NCI-H187 treated with DMSO at 0.1 percent for 48 hours (cell line): ENCODE results near the gene RAPSN.

ENCODE experiments used
- DNase-seq: peaks from one replicate; lab custom pipeline; 2025; lab: John Stamatoyannopoulos, UW

Gene RAPSN

GRCh38 chr11:47448566-47449427, at the start of gene RAPSN:
TSS of gene RAPSN (minus strand) at chr11:47449136. CDS start at chr11:47448964, 172 bp downstream.
- no peak for DNase-seq

- DNase-seq, result no peak
Observed at GRCh38 chr11:47498149-47498548, 49.2 kb upstream of the RAPSN start.

GRCh38 chr11:47496808-47497207, 47.9 kb upstream of the RAPSN start:
- no peak for DNase-seq

- DNase-seq, result no peak
Observed at GRCh38 chr11:47495856-47496217, 46.9 kb upstream of the RAPSN start.

GRCh38 chr11:47495011-47495855, 46.3 kb upstream of the RAPSN start:
- no peak for DNase-seq

GRCh38 chr11:47489395-47489755, 40.4 kb upstream of the RAPSN start:
- no peak for DNase-seq

- no peak for DNase-seq
Observed at GRCh38 chr11:47488674-47489394, 39.9 kb upstream of the RAPSN start.

- no peak for DNase-seq
Observed at GRCh38 chr11:47488111-47488510, 39.2 kb upstream of the RAPSN start.

GRCh38 chr11:47487421-47487820, 38.5 kb upstream of the RAPSN start:
- no peak for DNase-seq

- DNase-seq, result no peak
Observed at GRCh38 chr11:47485107-47485506, 36.2 kb upstream of the RAPSN start.

GRCh38 chr11:47483457-47483856, 34.5 kb upstream of the RAPSN start:
- no peak for DNase-seq

- DNase-seq, result no peak
Observed at GRCh38 chr11:47480762-47481161, 31.8 kb upstream of the RAPSN start.

GRCh38 chr11:47478651-47479329, 29.9 kb upstream of the RAPSN start:
- DNase-seq, result no peak

- no peak for DNase-seq
Observed at GRCh38 chr11:47477753-47478152, 28.8 kb upstream of the RAPSN start.

GRCh38 chr11:47477323-47477722, 28.4 kb upstream of the RAPSN start:
- no peak for DNase-seq

GRCh38 chr11:47470671-47471070, 21.7 kb upstream of the RAPSN start:
- no peak for DNase-seq

GRCh38 chr11:47469361-47470179, 20.6 kb upstream of the RAPSN start:
- no peak for DNase-seq

- DNase-seq, result no peak
Observed at GRCh38 chr11:47468598-47469214, 19.8 kb upstream of the RAPSN start.

- peak; percentile 82 for DNase-seq
Observed at GRCh38 chr11:47467357-47467756, 18.4 kb upstream of the RAPSN start.

GRCh38 chr11:47466701-47467250, 17.8 kb upstream of the RAPSN start:
- no peak for DNase-seq
